Endothelial cell of umbilical vein (primary cell): ENCODE measurements around the gene SULT4A1.

Experiments
- CTCF ChIP-seq, 2 donors: IDR thresholded peaks; 1 replicate in 1 of 2; 2 replicates in 1 of 2; pipeline ENCODE4 v1.5.1; 2011; ENCODE audit warnings: low read length in 2 of 2, mild to moderate bottlenecking in 2 of 2, moderate library complexity in 2 of 2, control low read depth in 1 of 2, inconsistent platforms in 1 of 2, low read depth in 1 of 2; ENCODE audit not compliant: insufficient read depth in 1 of 2; ENCODE audit errors: extremely low read depth in 1 of 2
- EZH2 ChIP-seq: IDR thresholded peaks from 2 replicates; pipeline ENCODE4 v1.6.1; 2012; ENCODE audit warnings: borderline replicate concordance, low read depth, mild to moderate bottlenecking, moderate library complexity, low read length, inconsistent platforms; ENCODE audit not compliant: severe bottlenecking
- MYC ChIP-seq: IDR thresholded peaks from one replicate; pipeline ENCODE4 v1.6.1; 2011; ENCODE audit warnings: mild to moderate bottlenecking, low read depth, low read length
- POLR2A ChIP-seq: IDR thresholded peaks from 2 replicates; pipeline ENCODE4 v1.6.1; 2012; ENCODE audit warnings: low read depth, mild to moderate bottlenecking, control low read depth, low read length
- POLR2AphosphoS5 ChIP-seq: IDR thresholded peaks from 2 replicates; pipeline ENCODE4 v1.6.1; 2012; ENCODE audit warnings: low read depth, mild to moderate bottlenecking, control low read depth, low read length, moderate library complexity; ENCODE audit not compliant: insufficient read depth

DNA sequence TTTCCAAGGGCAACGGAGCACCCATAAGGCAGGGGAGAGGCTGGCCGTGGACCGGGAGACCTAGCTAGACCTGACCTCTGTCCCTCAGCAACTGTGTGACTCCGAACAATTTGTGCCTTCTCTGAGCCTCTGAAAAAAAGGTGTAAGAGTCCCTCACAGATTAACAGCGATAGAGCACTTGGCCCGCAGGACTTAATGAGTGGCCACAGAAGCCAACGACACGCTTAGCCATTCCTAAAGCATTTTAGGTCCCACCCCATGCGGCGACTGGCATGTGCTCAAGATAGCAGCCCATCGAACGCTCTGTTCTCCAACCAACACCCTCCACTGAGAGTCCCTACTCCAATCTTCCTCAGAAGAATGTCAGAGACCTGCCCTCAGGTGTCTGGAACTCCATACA, 1.5 kb downstream of the SULT4A1 start:
- TF ChIP-seq CTCF (IDR thresholded peaks at IDR 0.05; ENCODE audit: extremely low read depth in 1 of 2, insufficient read depth in 1 of 2, low read depth in 1 of 2, low read length in 2 of 2) (no peak), EZH2 (no peak), POLR2AphosphoS5 (no peak), POLR2A (no peak), MYC (no peak)
